GM18508 (cell line): ENCODE data around the gene TNIP2.
"Not testable (repeated sequence)": the region's sequence is repeated elsewhere in the genome, so short reads cannot be mapped to it uniquely, and the experiment has no call there.

Experiments used
- ATAC-seq: cut with Tn5 transposase; IDR thresholded peaks from one replicate; pipeline ENCODE4 v1.9.1; 2021; ENCODE audit warnings: moderate number of reproducible peaks; ENCODE audit not compliant: insufficient read depth, unreplicated experiment

Gene TNIP2

DNA sequence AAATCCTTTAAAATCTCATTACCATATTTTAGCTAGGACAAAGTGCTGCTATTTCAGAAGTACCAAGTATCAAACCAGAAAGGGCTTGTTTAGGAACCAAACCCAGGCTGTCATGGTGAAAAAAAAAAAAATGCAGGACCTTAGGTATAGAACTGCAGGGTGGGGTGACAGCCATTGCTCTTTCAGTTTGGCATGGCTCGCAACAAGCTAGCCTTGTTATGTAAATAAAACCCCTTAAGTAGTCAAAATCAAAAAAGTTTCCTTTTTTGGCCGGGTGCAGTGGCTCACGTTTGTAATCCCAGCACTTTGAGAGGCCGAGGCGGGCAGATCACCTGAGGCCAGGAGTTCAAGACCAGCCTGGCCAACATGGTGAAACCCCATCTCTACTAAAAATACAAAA, 24.5 kb upstream of the TNIP2 start:
- not testable (repeated sequence) for ATAC-seq

DNA sequence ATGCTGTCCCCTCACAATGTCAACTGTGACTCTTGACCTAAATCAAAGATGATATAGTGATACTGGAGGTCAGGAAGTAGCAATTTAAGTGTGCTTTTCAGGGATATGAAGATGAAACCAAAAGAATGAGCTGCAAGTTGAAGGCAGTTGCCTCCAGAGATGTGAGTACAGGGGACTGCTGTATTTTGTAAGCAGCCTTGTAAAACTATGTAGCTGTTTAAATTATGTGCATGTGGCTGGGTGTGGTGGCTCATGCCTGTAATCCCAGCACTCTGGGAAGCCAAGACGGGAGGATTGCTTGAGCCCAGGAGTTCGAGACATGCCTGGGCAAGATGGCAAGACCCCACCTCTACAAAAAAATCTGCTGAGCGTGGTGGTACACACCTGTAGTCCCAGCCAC, 15.1 kb upstream of the TNIP2 start:
- no peak for ATAC-seq

DNA sequence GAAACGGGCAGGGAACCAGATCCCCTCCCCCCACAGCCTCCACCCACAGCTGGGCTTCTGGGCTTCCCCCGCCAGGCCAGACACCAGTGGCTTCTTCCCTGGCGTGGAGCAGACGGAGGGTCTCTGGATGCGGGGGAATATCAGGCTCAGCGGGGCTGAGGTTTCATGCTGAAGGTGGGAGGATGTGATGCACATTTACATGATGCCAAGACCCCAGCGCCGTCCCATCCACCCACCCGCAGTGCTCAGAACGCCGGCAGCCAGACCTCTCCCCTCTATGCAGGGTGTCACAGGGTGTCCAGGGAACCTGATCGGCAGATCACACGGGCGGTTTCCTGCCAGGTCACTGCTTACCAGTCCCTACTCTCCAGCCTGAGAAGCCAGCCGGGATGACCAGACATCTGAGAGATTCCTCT, 12.8 kb upstream of the TNIP2 start:
- ATAC-seq = no peak

DNA sequence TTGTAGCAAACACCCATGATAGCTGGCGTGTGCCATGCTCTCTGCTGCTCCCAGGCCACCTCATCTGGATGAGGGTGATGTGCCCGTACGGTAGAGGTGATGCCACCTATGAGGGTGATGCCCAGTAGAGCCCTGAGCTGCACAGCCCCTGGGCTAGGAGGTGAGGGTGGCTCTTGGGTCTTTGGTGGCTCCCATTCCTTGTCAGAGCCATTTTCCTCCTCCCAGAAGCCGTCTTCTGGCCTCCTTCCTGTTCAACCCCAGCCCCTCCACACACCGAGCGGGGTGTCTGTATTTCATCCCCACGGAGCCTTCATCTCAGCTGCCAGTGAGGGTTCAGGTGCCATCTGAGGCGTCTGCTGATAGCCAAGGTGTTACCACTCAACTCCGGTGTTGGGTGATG, 12.0 kb upstream of the TNIP2 start:
- ATAC-seq = no peak

DNA sequence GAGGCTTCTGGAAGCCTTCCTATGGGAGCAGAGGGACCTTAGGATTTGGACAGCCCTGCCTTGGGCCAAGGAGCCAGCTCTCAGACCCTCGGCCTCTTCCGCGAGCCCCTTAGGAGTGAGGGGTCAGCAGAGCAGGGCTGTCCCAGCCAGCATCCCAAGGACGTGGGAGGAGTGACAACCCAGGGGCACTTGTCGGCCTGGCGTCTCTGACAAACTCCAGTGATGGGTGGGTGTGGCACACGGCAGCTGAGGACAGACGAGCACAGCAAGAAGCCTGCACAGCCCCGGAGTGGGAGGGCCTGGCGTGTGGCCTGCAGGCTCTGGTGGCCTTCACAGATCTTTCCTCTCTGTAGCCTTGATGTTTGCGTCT, 11.6 kb upstream of the TNIP2 start:
- ATAC-seq = no peak

DNA sequence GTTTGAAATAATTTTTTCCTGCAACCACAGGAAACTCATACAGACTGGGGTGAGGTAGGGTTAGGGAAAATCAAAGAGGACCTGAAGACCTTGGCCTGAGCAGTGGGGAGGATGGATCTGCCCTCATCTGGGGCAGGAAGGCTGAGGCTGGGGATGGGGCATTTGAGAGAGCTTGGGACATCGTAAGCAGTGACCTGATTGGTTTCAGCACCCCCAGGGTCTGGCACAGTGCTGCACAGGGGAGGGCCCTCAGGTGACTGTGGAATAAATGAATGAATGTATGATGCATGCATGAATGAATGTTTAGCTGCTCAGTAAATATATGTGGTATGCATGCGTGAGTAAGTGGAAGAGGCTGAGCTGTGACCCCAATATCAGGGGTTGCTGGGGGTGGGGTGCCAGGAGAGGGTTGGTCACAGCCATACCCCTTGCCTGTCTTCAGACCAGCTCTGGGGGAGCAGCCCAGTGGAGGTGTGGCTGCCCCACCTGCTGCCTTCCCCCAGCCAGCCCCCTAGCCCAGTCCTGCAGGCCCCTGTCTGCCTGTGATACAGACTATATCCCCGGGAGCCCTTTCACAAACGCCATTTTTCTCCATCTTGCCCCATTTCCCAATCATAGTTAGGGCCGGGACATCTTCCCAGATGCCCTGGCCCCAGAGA, 11.0 kb upstream of the TNIP2 start:
- ATAC-seq = no peak

DNA sequence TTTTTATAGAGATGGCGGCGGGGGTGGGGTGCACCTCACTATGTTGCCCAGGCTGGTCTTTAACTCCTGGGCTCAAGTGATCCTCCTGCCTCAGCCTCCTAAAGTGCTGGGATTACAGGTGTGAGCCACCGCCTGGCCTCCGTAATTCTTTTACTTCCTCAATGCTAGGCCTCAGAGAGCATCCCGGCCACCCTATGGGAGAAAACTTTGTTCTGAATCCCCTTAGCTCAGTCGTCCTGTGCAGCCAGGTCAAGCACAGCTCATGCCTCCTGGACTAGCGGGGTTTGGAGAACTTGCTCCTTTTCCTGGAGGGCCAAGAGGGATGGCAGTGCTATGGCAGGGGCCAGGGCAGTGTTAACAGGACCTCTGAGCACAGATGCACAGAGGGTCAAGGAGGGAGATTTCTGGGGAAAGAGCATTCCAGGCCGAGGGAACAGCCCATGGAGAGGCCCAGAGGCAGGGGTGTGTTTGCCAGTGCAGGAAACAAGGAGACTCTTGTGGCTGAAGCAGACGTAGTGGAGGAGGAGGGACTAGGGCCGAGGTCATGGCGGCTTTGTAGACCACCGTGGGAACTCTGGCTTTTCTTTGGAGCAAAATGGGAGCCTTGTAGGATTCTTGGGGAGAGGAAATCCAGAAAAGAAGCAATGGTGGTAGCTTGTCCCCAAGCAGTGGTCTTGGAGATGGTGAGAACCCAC, 9.8 kb upstream of the TNIP2 start:
- ATAC-seq = no peak

DNA sequence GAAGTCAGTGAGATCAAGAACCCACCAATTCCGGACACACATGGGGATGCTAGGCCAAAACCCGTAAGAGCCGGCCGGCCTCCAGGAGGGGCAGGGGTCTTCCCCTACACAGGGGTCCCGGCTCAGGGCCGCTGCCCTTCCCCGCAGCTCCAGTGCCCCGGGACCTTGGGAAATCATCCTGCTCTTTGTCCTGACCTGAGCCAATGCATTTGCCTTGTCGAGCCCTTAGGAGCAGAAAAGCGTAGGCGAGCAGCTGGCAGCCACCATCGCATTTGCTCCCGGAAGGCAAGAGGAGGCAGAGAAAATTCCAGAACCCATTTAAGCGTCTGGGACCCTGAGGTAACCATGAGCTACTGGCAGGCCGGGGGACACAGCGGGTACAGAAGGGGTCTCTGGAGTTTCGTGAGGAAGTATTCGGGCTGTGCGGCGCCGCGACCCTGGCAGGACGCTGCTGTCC, 7.4 kb upstream of the TNIP2 start:
- ATAC-seq = no peak

DNA sequence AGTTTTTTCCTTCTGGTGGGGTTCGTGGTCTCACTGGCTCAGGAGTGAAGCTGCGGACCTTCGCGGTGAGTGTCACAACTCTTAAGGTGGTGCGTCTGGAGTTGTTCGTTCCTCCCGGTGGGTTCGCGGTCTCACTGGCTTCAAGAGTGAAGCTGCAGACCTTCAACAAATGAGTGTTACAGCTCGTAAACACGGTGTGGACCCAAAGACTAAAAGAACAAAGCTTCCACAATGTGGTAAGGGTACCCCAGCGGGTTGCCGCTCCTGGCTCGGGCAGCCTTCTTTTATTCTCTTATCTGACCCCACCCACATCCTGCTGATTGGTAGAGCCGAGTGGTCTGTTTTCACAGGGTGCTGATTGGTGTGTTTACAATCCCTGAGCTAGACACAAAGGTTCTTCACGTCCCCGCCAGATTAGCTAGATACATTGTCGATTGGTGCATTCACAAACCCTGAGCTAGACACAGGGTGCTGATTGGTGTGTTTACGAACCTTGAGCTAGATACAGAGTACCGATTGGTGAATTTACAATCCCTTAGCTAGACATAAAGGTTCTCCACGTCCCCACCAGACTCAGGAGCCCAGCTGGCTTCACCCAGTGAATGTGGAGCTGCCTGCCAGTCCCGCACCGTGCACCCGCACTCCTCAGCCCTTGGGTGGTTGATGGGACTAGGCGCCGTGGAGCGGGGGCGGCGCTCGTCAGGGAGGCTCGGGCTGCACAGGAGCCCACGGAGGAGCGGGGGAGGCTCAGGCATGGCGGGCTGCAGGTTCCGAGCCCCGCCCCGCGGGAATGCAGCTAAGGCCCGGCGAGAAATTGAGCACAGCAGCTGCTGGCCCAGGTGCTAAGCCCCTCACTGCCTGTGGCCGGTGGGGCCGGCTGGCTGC, 6.6 kb upstream of the TNIP2 start:
- ATAC-seq = not testable (repeated sequence)

DNA sequence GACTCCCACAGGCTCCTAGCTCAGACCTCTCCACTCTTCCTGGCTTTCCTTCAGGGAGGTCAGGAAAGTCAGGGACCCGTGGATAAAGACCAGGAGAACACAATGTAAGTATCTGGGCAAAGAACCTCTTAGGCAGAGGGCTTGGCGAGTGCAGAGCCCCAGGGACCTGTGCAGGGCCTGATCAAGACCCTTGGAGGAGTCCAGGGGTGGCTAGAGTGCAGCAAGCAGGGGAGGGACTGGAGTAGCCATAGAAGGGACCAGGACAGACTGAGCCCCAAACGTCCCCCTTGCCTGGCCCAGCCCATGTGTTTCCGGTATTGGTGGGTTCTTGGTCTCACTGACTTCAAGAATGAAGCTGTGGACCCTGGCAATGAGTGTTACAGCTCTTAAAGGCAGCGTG, 5.9 kb upstream of the TNIP2 start:
- ATAC-seq = no peak

DNA sequence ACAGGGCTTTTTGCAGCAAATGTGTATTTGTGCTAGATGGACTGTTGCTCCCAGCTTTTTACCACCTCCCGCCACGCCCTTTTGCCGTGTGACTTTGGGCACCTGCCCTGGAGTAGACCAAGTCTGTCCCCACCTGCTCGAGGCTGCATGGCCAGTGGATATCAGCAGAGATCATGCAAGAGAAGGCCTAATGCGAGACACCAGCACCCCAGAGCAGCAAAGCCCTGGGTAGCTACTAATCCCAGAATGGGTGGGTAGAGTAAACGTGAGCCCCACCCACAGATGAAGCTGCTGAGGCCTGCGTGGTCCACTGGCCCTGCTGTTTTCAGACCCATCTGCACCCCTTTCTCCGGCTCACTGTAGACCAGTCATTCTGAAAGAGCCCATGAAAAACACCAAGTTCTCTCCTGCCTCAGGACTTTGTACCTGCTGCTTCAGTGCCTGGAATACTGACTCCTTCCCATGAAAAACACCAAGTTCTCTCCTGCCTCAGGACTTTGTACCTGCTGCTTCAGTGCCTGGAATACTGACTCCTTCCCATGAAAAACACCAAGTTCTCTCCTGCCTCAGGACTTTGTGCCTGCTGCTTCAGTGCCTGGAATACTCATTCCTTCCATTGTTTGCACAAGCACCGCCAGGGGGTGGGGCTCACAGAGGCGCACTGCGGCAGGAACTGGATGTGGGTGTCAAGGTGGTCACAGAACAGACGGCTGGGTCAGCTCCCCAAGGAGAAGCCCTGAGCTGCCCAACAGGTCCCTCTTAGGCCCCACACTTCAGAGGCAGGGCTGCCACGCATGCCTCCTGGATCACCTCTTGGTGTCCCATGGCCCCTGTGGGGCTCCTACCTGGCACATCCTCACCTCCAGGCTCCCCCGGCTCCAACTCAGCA, 5.1 kb upstream of the TNIP2 start:
- ATAC-seq = no peak

DNA sequence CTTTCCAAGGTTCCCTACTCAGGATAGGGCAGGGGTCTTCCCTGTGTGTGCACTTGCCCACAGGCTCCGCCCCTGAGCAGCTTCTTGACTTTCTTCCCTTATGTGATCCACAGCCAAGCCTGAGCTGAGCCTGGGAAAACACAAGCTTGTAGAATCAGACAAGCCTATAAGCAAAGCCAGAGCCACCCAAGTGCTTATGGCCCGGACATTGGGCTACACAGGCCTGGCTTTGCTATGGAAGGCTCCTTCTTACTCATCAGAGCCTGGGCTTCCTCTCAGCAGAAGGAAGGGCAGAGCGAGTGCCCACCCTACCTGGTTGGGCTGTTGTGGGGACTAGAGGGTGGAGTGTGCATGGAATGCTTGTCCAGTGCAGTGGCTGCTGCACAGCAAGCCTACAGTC, 1.3 kb upstream of the TNIP2 start:
- no peak for ATAC-seq

DNA sequence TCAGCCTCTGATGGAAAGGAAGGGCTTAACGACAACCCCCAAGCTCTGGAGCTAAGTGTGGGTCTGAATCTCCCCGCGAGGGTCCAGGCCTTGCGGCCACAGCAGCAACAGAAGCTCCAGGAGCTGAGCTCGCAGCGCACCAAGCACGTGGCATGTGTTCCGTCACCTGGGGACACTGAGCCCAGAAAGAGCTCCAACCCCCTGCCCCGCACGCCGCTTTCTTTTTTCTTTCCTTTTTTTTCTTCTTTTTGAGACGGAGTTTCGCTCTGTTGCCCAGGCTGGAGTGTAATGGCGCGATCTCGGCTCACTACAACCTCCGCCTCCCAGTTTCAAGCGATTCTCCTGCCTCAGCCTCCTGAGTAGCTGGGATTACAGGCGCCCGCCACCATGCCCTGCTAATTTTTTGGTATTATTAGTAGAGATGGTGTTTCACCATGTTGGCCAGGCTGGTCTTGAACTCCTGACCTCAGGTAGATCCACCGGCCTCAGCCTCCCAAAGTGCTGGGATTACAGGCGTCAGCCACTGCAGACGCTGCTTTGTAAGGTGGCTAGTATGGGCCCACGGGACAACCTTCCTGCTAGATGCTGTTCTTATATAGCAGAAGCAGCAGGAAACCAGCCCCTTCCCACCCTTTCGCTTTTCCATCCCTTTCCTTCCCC, 685 bp upstream of the TNIP2 start:
- no peak for ATAC-seq

DNA sequence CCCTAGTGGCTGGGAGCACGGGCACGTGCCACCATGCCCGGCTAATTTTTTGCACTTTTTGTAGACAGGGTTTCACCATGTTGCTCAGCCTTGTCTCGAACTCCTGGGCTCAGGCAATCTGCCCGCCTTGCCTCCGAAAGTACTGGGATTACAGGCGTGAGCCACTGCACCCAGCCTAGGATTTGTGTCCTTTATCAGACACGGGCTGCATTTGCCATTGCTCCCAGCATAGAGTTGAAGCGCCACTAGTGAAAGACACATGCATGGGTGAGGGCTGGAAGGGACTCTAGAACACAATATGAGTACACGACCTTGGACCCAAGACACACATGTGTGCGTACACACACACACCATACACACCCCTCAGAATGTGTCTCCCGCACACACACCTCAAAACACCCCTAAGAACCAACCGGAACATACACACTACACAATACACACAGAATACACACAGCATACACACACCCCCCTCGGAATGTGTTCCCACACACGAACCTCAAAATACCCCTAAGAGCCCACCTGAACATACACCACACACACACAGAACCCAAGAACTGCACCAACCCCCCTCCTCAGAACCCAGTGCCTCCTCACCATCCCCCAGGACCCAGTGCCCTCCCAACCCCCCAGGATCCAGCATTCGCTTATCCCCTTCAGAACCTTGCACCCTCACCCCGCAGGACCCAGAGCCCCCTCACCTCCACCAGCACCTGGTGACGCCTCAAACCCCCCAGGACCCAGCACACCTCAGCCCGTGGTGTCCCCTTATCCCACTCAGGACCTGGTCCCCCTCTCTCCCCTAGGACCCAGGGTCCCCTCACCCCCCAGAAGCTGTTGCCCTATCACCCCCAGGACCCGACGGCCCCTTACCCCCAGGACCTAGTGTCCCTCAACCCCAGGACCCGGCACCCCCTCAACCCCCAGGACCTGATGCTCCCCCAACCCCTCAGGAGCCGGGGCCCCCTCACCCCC, 1.0 kb downstream of the TNIP2 start:
- ATAC-seq = no peak

DNA sequence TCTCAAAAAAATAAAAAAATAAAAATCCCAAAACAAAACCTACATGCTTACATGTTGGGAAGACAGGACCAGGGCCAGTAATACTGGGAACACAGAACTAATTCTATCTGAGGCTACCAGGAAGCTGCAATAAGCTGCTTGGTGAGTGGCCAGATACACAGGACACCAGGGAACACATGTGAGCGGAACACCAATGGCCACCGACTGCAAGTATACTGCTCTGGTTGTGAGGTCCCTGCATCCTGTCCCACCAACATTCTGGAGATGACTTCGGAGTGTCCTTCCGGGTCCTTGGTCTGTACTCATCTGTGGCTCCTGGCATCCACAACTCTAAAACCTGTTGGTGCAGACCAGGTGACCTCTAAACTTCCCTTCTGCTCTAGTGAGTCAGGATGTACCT, 2.7 kb downstream of the TNIP2 start:
- ATAC-seq = no peak

DNA sequence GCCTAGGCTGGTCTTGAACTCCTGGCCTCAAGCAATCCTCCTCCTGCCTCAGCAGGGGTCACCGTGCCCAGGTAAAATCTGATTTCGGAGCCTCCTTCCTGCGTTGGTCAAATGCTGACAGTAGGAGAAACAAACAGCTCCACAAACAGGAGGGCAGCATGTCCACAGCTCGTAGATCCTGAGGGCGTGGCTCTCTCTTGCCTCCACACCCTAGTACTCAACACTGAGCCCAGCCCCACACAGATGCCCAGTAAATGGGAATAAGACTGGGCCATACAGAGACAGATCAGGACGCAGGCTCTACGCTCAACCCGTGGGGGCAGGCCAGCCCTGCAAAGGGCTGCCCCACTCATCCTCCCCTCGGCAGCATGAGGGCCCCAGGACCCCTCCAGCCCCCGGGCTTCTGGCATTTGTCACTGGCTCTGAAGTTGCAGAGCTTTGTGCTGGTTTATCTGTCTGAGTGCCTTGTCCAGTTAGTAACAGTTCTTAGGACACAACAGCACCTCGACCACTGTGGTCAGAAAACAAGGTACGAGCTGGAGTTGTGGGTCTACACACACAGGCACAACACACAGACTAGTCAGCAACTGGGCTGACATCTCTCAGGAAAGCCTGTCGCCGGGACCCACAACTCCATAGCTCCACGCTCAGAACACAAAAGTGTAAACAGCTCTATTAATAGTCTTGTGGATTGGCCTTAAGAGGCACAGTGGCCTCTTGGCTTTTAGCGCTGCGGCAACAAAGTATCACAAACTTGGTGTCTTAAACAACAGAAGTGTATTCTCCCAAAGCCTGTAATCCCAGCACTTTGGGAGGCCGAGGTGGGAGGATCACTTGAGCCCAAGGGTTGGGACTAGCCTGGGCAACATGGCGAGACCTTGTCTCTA, 5.2 kb downstream of the TNIP2 start:
- ATAC-seq = no peak

DNA sequence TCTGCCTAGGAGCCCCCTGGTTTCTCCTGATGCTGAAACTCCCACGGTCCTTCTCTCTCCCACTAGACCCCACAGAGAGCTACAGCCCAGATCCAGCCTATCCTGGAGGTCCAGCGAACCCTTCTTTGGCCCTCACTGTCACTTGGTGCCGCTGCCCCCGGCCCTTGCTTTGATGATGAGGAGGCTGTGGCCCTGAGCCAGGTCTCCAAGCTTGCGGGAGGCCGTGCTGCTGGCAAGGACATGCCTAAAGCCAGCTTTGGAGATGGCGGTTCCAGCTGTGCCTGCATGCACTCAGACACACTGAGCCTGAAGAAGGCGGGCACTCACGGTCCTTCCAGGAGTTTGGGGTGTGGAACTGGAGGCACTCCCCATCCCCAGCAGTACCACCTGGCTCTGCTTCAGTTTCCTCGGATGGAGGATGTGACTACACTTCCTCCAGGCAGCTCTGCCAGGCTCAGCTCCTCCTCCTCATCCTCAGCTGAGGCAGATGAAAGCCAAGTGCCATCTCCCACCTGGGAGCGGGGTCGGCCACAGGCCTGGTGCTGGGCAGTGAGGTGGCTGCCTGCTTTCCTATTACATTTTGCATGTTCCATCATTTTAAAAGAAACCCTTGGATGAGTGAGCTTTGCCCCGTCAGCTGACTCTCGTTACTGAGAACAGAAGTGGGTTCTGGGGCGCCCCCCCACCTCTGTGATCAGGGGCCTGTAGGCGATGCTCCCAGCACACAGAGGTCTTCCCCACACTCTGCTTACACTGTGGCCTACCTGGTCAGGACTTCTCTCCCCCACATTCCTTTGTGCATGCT, 9.0 kb downstream of the TNIP2 start:
- ATAC-seq = no peak
